ENCODE measurements around the gene GGACT.

GGACT gene

GRCh38 chr13:100584896-100585295 lies 3.7 kb downstream of the GGACT start:
- Histone ChIP-seq H3K27ac (ENCODE audit: extremely low read depth, low read depth, low read length) (no peak overlapping the region), H3K4me1 (ENCODE audit: control insufficient read depth, insufficient read depth, low read length) (no peaks in the 10 kb centered on the region), H3K9me3 (ENCODE audit: control insufficient read depth, insufficient read depth, low read depth, low read length) (no peaks in the 10 kb centered on the region), H3K4me3 (ENCODE audit: low read depth, low read length) (no peak overlapping the region), H3K36me3 (ENCODE audit: control insufficient read depth in 2 of 2, insufficient read depth in 1 of 2, low read length in 2 of 2) (no peaks in the 10 kb centered on the region)
- TF ChIP-seq ZNF26 (tag by site-specific recombination; IDR thresholded peaks at IDR 0.05) (no peak), YY2 (tag by site-specific recombination; IDR thresholded peaks at IDR 0.05) (no peak), ZNF341 (tag by site-specific recombination; IDR thresholded peaks at IDR 0.05; ENCODE audit: low read depth) (no peak), KLF9 (tag by site-specific recombination; IDR thresholded peaks at IDR 0.05; ENCODE audit: low read depth) (no peak), OSR2 (tag by site-specific recombination; IDR thresholded peaks at IDR 0.05) (no peak), ZSCAN5A (tag by site-specific recombination; IDR thresholded peaks at IDR 0.05) (no peak), HIC1 (tag by site-specific recombination; IDR thresholded peaks at IDR 0.05) (no peak), ZNF239 (tag by site-specific recombination; IDR thresholded peaks at IDR 0.05) (no peak), ZNF514 (tag by site-specific recombination; IDR thresholded peaks at IDR 0.05) (no peak), ZNF174 (tag by site-specific recombination; IDR thresholded peaks at IDR 0.05) (no peak), ZNF560 (tag by site-specific recombination; IDR thresholded peaks at IDR 0.05; ENCODE audit: borderline replicate concordance) (no peak), ZNF391 (tag by site-specific recombination; IDR thresholded peaks at IDR 0.05; ENCODE audit: borderline replicate concordance, low read depth) (no peak), ZNF48 (tag by site-specific recombination; IDR thresholded peaks at IDR 0.05) (no peak), ZIC2 (tag by site-specific recombination; IDR thresholded peaks at IDR 0.05) (no peak)
- ChIA-PET POLR2A (interaction anchor here (1.4 kb wide), 1 partner anchor 8 kb away, joined by 3 read pairs; no protein-coding TSS in a partner anchor), CTCF (interaction anchor here (1.8 kb wide), 1 partner anchor 12 kb away, joined by 7 read pairs; no protein-coding TSS in a partner anchor)

GRCh38 chr13:100581504-100581903 lies 7.1 kb downstream of the GGACT start:
- Histone ChIP-seq H3K36me3 (ENCODE audit: control insufficient read depth in 2 of 2, insufficient read depth in 1 of 2, low read length in 2 of 2) (no peaks in the 10 kb centered on the region), H3K9me3 (ENCODE audit: control insufficient read depth, insufficient read depth, low read depth, low read length) (no peaks in the 10 kb centered on the region), H3K4me1 (ENCODE audit: control insufficient read depth, insufficient read depth, low read length) (no peaks in the 10 kb centered on the region), H3K27ac (ENCODE audit: extremely low read depth, low read depth, low read length) (no peak overlapping the region), H3K4me3 (ENCODE audit: low read depth, low read length) (no peak overlapping the region)
- ChIA-PET CTCF (interaction anchor here (1.6 kb wide), 1 partner anchor 8 kb away, joined by 7 read pairs; no protein-coding TSS in a partner anchor), POLR2A (no interaction called here)
- TF ChIP-seq ZBTB11 (tag by site-specific recombination; conservative IDR thresholded peaks at IDR 0.05; ENCODE audit: low read depth) (no peak), GFI1B (tag by site-specific recombination; IDR thresholded peaks at IDR 0.05) (no peak), ZNF529 (tag by site-specific recombination; IDR thresholded peaks at IDR 0.05; ENCODE audit: insufficient replicate concordance) (no peak), TRIM28 (IDR thresholded peaks at IDR 0.05; ENCODE audit: borderline replicate concordance, low read length) (no peak), ZNF510 (tag by site-specific recombination; IDR thresholded peaks at IDR 0.05; ENCODE audit: insufficient replicate concordance) (no peak), ZNF596 (tag by site-specific recombination; IDR thresholded peaks at IDR 0.05) (no peak), ZFP41 (tag by site-specific recombination; IDR thresholded peaks at IDR 0.05; ENCODE audit: borderline replicate concordance) (no peak), ZNF692 (tag by site-specific recombination; IDR thresholded peaks at IDR 0.05) (no peak), ZNF174 (tag by site-specific recombination; IDR thresholded peaks at IDR 0.05) (no peak), REPIN1 (tag by site-specific recombination; IDR thresholded peaks at IDR 0.05; ENCODE audit: low read depth) (no peak), ZNF621 (tag by site-specific recombination; IDR thresholded peaks at IDR 0.05) (no peak), ZNF830 (tag by site-specific recombination; IDR thresholded peaks at IDR 0.05; ENCODE audit: low read depth) (no peak)
